ENCODE results near the gene CFAP45.
A peak's percentile ranks its signal among the peaks of the same experiment; 100 is the strongest.

Gene CFAP45

GRCh38 chr1:159936273-159936904 is 36.4 kb upstream of the CFAP45 start:
- DNase-seq: peak; percentile 51 to 73

- DNase-seq: no peak
Observed at GRCh38 chr1:159935719-159936272, 35.8 kb upstream of the CFAP45 start.

GRCh38 chr1:159935305-159935704 is 35.3 kb upstream of the CFAP45 start:
- DNase-seq: no peak

GRCh38 chr1:159934136-159935039 is 34.4 kb upstream of the CFAP45 start:
- no peak for DNase-seq

GRCh38 chr1:159933347-159933746 is 33.4 kb upstream of the CFAP45 start:
- DNase-seq: no peak

GRCh38 chr1:159932296-159933285 is 32.6 kb upstream of the CFAP45 start:
- DNase-seq: no peak

- DNase-seq: no peak
Observed at GRCh38 chr1:159931795-159932173, 31.8 kb upstream of the CFAP45 start.

GRCh38 chr1:159931101-159931794 is 31.3 kb upstream of the CFAP45 start:
- DNase-seq: no peak

- DNase-seq: no peak
Observed at GRCh38 chr1:159930634-159931033, 30.7 kb upstream of the CFAP45 start.

- no peak for DNase-seq
Observed at GRCh38 chr1:159930216-159930615, 30.3 kb upstream of the CFAP45 start.

- DNase-seq: no peak
Observed at GRCh38 chr1:159929155-159930051, 29.4 kb upstream of the CFAP45 start.

- no peak for DNase-seq
Observed at GRCh38 chr1:159928491-159929050, 28.6 kb upstream of the CFAP45 start.

- no peak for DNase-seq
Observed at GRCh38 chr1:159927849-159928431, 28.0 kb upstream of the CFAP45 start.

- no peak for DNase-seq
Observed at GRCh38 chr1:159927211-159927848, 27.4 kb upstream of the CFAP45 start.

GRCh38 chr1:159925719-159926078 is 25.7 kb upstream of the CFAP45 start:
- DNase-seq: no peak

GRCh38 chr1:159924791-159925718 is 25.1 kb upstream of the CFAP45 start, which contains the start of gene TAGLN2:
TAGLN2 (minus strand) TSS chr1:159925507; CDS start chr1:159920509, 4,998 bp downstream.
- DNase-seq: peak; percentile 49 to 82

GRCh38 chr1:159924025-159924790 is 24.2 kb upstream of the CFAP45 start:
- no peak for DNase-seq
